Peyer's patch (tissue), 4 donors: ENCODE measurements around the gene MXD4.

Experiments used
- POLR2A ChIP-seq, 2 donors: fragments of 450-650 bp; IDR thresholded peaks; one replicate each; pipeline ENCODE4 v1.5.1; 2017; ENCODE audit warnings: antibody characterized with exemption in 2 of 2, mild to moderate bottlenecking in 2 of 2, moderate library complexity in 2 of 2
- TF ChIP-seq, protein P1 (sequence below), 6 experiments: fragments of 450-650 bp in 4 of 6; fragments of 200-600 bp in 2 of 6; sonication (generic) in 1 of 6; IDR thresholded peaks; one replicate each; pipeline ENCODE4 v1.5.1; 2017 to 2019; ENCODE audit warnings: antibody characterized with exemption in 6 of 6, mild to moderate bottlenecking in 3 of 6, moderate library complexity in 1 of 6

DNA sequence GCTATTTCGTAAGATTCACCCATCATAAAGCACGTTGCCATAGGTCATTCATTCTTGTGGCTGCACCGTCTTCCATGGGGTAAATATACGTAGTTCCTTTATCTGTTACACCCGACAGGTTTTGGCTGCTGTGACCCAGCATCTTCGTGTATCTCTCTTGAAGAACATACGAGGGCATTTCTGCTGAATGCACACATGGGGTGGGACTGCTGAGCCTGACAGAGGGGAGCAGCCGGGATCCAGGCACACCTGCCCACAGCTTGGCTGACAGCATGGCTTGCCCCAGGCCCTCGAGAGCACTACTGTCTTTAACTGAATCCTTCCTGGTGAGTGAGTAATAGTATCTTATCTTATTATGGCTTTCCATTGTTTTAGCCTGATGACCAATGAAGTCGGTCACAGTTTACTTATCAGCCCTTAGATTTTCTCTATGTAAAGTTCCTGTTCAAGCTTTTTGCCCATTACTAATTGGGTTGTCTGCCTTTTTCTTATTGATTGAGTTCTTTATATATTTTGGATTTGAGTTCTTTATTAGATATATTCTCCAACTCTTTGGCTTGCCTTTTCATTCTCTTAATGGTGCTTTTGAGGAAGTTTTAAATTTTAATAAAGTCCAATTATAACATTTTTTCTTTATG, 45.0 kb upstream of the MXD4 start:
- TF ChIP-seq, protein P1, sequence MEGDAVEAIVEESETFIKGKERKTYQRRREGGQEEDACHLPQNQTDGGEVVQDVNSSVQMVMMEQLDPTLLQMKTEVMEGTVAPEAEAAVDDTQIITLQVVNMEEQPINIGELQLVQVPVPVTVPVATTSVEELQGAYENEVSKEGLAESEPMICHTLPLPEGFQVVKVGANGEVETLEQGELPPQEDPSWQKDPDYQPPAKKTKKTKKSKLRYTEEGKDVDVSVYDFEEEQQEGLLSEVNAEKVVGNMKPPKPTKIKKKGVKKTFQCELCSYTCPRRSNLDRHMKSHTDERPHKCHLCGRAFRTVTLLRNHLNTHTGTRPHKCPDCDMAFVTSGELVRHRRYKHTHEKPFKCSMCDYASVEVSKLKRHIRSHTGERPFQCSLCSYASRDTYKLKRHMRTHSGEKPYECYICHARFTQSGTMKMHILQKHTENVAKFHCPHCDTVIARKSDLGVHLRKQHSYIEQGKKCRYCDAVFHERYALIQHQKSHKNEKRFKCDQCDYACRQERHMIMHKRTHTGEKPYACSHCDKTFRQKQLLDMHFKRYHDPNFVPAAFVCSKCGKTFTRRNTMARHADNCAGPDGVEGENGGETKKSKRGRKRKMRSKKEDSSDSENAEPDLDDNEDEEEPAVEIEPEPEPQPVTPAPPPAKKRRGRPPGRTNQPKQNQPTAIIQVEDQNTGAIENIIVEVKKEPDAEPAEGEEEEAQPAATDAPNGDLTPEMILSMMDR (IDR thresholded peaks at IDR 0.05): no peak
- no peak for TF ChIP-seq POLR2A (IDR thresholded peaks at IDR 0.05)
